GM10266 (cell line): ENCODE measurements around the gene UBE3C.
"Not testable (repeated sequence)": the region's sequence is repeated elsewhere in the genome, so short reads cannot be mapped to it uniquely, and the experiment has no call there.

ENCODE experiments used
- DNase-seq: peaks from one replicate; pipeline ENCODE4 v3.0.0; 2012; ENCODE audit errors: extremely low spot score
- TF ChIP-seq, protein P1 (sequence below): IDR thresholded peaks from 2 replicates; pipeline ENCODE4 v1.5.1; 2012; ENCODE audit warnings: mild to moderate bottlenecking, low read depth; ENCODE audit not compliant: control insufficient read depth, insufficient read depth; ENCODE audit errors: missing control alignments

The UBE3C gene

DNA sequence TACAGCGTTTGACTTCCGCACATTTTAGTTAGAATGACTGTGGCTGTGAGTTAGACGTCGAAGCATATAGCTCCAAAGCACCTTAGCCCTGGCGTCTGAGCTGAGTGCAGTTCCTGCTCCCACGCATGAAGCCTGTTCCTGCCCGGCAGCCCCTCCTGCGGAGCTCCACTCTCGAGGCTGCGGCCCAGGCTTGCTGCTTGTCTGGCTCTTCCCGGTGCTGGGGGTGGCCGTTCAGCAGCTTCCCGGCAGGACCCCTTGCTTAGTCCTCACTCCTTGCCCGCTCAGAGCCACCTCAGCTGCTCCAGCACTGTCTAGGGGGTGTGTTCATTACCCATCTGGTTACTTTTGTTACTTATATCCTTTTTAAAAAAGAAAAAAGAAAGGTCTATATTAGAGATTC is 109.9 kb downstream of the UBE3C start:
- TF ChIP-seq, protein P1, sequence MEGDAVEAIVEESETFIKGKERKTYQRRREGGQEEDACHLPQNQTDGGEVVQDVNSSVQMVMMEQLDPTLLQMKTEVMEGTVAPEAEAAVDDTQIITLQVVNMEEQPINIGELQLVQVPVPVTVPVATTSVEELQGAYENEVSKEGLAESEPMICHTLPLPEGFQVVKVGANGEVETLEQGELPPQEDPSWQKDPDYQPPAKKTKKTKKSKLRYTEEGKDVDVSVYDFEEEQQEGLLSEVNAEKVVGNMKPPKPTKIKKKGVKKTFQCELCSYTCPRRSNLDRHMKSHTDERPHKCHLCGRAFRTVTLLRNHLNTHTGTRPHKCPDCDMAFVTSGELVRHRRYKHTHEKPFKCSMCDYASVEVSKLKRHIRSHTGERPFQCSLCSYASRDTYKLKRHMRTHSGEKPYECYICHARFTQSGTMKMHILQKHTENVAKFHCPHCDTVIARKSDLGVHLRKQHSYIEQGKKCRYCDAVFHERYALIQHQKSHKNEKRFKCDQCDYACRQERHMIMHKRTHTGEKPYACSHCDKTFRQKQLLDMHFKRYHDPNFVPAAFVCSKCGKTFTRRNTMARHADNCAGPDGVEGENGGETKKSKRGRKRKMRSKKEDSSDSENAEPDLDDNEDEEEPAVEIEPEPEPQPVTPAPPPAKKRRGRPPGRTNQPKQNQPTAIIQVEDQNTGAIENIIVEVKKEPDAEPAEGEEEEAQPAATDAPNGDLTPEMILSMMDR: no peak
- DNase-seq: no peak

DNA sequence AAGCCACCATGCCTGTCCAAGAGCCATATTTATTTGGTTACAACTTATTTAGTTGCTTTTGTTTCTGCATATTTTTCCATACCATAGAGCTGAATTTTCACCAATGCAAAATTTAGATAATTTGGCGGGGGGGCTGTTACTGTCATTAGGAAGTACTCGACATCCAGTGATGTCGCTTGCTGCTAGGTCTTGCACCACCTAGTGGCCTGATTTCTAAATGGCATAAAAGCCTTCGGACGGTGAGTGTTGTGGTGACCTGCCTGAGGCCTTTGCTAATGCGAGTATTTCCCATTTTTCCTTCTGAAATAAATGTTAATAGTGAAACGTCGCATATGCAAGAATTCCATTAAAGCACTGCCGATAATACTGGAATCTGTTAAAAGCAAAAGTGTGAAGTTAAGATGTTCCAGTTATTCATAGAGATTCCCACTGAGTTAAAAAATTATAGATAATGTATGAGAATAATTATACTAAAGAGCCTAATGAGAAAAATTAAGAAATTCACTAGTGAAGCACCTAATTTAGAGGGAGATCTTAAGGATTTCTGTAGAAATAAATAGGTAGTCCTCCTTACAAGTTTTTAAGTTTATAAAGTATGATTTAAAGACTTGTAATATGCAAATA is 112.0 kb downstream of the UBE3C start:
- peak; percentile 50 for DNase-seq
- TF ChIP-seq, protein P1: peak; percentile 79

DNA sequence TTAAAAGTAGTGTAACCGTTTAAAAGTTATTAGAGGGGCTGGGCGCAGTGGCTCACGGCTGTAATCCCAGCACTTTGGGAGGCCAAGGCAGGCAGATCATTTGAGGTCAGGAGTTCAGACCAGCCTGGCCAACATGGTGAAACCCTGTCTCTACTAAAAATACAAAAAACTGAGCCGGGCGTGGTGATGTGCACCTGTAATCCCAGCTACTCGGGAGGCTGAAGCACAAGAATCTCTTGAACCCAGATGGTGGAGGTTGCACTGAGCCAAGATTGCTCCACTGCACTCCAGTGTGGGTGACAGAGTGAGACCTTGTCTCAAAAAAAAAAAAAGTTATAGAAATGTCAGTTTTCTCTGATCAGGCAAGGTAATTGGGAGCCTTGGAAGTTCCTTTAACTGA is 113.1 kb downstream of the UBE3C start:
- DNase-seq: not testable (repeated sequence)

DNA sequence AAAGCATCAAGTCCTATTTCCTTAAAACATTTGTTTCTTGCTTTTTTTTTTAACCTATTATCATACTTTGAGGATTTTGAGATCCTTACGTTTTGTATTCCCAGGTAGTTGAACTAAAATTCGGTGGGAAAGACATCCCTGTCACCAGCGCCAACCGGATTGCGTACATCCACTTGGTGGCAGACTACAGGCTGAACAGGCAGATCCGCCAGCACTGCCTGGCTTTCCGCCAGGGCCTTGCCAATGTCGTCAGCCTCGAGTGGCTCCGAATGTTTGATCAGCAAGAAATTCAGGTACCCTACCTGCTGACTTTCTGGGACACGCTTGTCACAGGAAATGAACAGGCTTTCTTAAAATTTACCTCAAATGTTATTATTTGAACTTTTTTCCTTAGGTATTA is 115.1 kb downstream of the UBE3C start:
- TF ChIP-seq, protein P1: no peak
- no peak for DNase-seq

DNA sequence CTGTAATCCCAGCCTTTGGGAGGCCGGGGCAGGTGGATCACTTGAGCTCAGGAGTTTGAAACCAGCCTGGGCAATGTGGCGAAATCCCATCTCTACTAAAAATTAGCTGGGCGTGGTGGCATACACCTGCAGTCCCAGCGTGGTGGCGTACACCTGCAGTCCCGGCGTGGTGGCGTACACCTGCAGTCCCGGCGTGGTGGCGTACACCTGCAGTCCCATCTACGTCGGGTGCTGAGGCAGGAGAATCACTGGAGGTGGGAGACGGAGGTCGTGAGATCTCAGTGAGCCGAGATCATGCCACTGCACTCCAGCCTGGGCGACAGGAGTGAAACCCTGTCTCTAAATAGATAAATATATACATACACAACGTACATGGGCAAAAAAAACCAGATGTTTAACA is 116.1 kb downstream of the UBE3C start:
- DNase-seq: not testable (repeated sequence)

DNA sequence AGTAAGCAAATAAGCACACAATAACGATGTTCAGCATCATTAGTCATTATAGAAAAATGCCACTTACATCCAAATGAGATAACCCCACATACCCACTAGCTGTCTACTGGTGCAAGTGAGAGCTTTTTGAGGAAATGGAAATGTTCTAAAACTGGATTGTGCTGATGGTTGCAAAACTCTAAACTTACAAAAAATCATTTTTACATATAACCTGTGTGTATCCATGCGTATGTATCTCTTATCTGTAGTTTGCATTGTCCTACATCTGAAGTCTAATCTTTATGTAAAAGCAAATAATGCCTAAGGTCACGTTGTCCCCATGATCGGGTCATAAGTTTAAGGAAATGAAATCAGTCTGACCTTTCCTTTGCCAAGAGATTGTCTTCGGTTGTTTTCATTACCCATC is 116.5 kb downstream of the UBE3C start:
- TF ChIP-seq, protein P1: no peak
- DNase-seq: no peak

DNA sequence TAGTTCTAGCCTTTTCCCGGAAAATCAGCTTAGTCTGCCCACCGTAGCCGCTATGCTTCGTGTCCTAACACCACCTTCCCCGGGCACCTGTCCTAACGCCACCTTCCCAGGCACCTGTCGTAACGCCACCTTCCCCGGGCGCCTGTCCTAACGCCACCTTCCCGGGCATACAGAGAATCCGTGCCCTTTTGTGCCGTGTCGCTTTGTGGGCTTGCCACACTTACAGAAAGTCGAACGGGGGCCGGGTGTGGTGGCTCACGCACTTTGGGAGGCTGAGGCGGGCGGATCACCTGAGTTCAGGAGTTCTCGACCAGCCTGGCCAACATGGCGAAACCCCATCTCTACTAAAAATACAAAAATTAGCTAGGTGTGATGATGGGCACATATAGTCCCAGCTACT is 124.4 kb downstream of the UBE3C start:
- TF ChIP-seq, protein P1: no peak
- no peak for DNase-seq

DNA sequence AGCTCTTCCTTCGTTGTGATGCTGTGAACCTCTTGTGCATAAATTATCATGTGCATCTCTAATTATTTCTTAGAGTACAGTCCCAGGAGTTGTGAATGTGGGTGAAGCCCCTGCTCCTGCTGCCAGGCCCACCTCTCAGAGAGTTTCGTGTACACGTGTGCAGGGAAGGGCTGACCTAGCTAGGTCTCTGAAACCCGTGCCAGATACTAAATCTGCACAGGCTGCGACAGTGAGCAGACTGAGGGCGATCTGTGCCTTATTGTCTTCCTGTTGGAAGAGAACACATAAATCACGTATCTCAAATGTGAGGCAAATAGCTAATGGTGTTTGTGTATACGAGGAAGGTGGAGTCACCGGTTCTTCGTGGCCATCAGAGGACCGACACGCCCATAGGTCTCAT is 126.3 kb downstream of the UBE3C start:
- TF ChIP-seq, protein P1: no peak
- DNase-seq: no peak

DNA sequence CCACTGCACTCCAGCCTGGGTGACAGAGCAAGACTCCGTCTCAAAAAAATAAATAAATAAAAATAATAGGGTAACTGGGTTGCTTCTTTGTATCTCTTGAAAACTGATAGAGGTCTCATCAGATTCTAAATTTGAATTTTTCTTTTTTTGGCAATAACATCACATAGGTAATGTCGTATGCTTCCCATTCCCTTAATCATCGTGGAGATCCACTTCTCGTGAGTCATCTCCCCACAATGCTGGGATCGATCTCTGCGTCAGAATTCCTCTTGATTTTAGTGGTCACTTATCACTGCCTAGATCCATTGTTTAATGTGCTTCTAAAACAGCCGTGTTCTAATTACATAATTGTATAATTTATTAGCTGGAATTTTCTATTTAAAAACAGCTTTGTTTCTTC is 127.5 kb downstream of the UBE3C start:
- no peak for DNase-seq
- TF ChIP-seq, protein P1: no peak
